Measurements from ENCODE around the gene TEK. TPM values are rescaled to one million over a fixed set of nuclear protein-coding genes. Genes with fewer than 3 reads are reported as not detected.

TEK gene
- total and polyA plus RNA-seq, 10 of the 15 experiments (the other 5 are each of a cell fraction or from before 2014, with no cell fraction given) = not detected

- TF ChIP-seq NR2C1 (IDR thresholded peaks at IDR 0.05) (no peak), RFX5 (IDR thresholded peaks at IDR 0.05; ENCODE audit: low read depth, low read length) (no peak), ZBED1 (IDR thresholded peaks at IDR 0.05; ENCODE audit: borderline replicate concordance) (no peak)
Measured at GRCh38 chr9:27196383-27196782, 87.4 kb downstream of the TEK start (continued).

- no peak for FAIRE-seq
- intact Hi-C loops (cut with micrococcal nuclease; ENCODE audit: unreplicated experiment) (no loop called here), in situ Hi-C loops (cut with MboI) (no loop called here)
- BruUV-seq (replicated peaks) = no TSS peak
- ChIA-PET RAD21 (ENCODE audit: unreplicated experiment) (no interaction called here), POLR2A (no interaction called here), CTCF (no interaction called here), SMC1A (ENCODE audit: uncharacterized antibody, unreplicated experiment) (no interaction called here)
- no peak for TF ChIP-seq POLR2A (IDR thresholded peaks at IDR 0.05; ENCODE audit: low read depth, low read length)
- TF ChIP-seq CBX3 (IDR thresholded peaks at IDR 0.05; ENCODE audit: borderline replicate concordance, low read depth) = no peak
- no peak for TF ChIP-seq PRDM15 (CRISPR knock-in tag; IDR thresholded peaks at IDR 0.05)
- TF ChIP-seq HCFC1 (IDR thresholded peaks at IDR 0.05; ENCODE audit: low read length) = no peak
- TF ChIP-seq MEF2A (IDR thresholded peaks at IDR 0.05; ENCODE audit: insufficient read depth, low read depth, low read length) = no peak
- no peak for TF ChIP-seq SP1 (IDR thresholded peaks at IDR 0.05; ENCODE audit: low read depth, low read length)
- no peak for TF ChIP-seq CTCF (IDR thresholded peaks at IDR 0.05 in 2 of 3, conservative IDR thresholded peaks at IDR 0.05 in 1 of 3; ENCODE audit: control insufficient read depth in 2 of 3, extremely low read depth in 1 of 3, insufficient read depth in 1 of 3, low read depth in 3 of 3, low read length in 3 of 3)
- no peak for TF ChIP-seq ZBTB33 (IDR thresholded peaks at IDR 0.05)
- TF ChIP-seq NR2F1 (conservative IDR thresholded peaks at IDR 0.05) = no peak
- no peak for TF ChIP-seq BCL11A (IDR thresholded peaks at IDR 0.05; ENCODE audit: low read depth, low read length)
- TF ChIP-seq BACH1 (IDR thresholded peaks at IDR 0.05; ENCODE audit: borderline replicate concordance) = no peak
- Histone ChIP-seq H3K79me2 (ENCODE audit: control insufficient read depth, insufficient read depth, low read length) (no peaks in the 10 kb centered on the region), H3K36me3 (ENCODE audit: control insufficient read depth in 2 of 2, insufficient read depth in 2 of 2, low read length in 1 of 2) (no peaks in the 10 kb centered on the region), H3K4me2 (ENCODE audit: control insufficient read depth, insufficient read depth) (no peak overlapping the region), H3K4me3 (no peak overlapping the region), H3K9me3 (replicated peaks; ENCODE audit: control insufficient read depth, insufficient read depth, low read length) (no peaks in the 10 kb centered on the region), H2AFZ (ENCODE audit: control insufficient read depth, low read depth, low read length) (no peak overlapping the region), H4K20me1 (ENCODE audit: control insufficient read depth, insufficient read depth) (no peaks in the 10 kb centered on the region), H3K4me1 (ENCODE audit: control insufficient read depth, insufficient read depth, low read length) (no peaks in the 10 kb centered on the region), H3K27me3 (replicated peaks in 1 of 2; ENCODE audit: control insufficient read depth in 2 of 2, insufficient read depth in 2 of 2, low read length in 1 of 2) (no peaks in the 10 kb centered on the region), H3K27ac (ENCODE audit: control insufficient read depth, insufficient read depth) (no peak overlapping the region), H3K9ac (ENCODE audit: control insufficient read depth, insufficient read depth, low read length) (no peak overlapping the region)
- DNase-seq (ENCODE audit: low read depth, low spot score) = no peak
- ATAC-seq = no peak
Measured at GRCh38 chr9:27198190-27198589, 89.2 kb downstream of the TEK start.

All from GM12878 (cell line).